ENCODE data around the gene CYP2D6.
A peak's percentile ranks its signal among the peaks of the same experiment; 100 is the strongest.
"Not testable (repeated sequence)": the region's sequence is repeated elsewhere in the genome, so short reads cannot be mapped to it uniquely, and the experiment has no call there.

CYP2D6 gene

DNA sequence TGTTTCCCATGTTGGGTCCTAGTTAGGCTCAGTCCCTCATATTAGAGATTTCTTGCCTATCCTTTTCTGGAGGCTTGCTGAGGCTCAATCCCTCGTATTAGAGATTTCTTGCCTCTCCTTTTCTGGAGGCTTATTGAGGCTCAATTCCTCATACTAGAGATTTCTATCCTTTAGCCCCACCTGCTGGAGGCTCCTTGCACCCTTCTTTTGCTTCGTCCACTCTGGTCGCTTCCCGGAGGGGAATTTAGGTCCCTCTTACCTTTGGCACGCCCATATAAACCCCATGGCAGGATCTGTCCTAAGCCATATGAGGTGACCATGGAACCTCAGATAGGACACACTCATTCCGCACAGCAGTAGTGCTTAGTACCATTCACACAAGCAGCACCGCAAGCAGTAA is 15.9 kb downstream of the CYP2D6 start:
- no peak overlapping the region for H3K27ac ChIP-seq
- H3K9me3 ChIP-seq, result peaks cover 0 to 9% (median 2%) of the 10 kb centered on the region in 3 donors
- DNase-seq, result no peak
- no peaks in the 10 kb centered on the region for H3K27me3 ChIP-seq
- TF ChIP-seq, protein P1, sequence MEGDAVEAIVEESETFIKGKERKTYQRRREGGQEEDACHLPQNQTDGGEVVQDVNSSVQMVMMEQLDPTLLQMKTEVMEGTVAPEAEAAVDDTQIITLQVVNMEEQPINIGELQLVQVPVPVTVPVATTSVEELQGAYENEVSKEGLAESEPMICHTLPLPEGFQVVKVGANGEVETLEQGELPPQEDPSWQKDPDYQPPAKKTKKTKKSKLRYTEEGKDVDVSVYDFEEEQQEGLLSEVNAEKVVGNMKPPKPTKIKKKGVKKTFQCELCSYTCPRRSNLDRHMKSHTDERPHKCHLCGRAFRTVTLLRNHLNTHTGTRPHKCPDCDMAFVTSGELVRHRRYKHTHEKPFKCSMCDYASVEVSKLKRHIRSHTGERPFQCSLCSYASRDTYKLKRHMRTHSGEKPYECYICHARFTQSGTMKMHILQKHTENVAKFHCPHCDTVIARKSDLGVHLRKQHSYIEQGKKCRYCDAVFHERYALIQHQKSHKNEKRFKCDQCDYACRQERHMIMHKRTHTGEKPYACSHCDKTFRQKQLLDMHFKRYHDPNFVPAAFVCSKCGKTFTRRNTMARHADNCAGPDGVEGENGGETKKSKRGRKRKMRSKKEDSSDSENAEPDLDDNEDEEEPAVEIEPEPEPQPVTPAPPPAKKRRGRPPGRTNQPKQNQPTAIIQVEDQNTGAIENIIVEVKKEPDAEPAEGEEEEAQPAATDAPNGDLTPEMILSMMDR (IDR thresholded peaks at IDR 0.05), result peak in 1 of 2 experiments; percentile 7
- H3K36me3 ChIP-seq, result peaks cover 0 to 9% (median 0%) of the 10 kb centered on the region in 3 donors
- H3K4me3 ChIP-seq, result no peak overlapping the region
- intact Hi-C loops (cut with DNase I; ENCODE audit: low total_unique reads), result no loop called here
- H3K4me1 ChIP-seq, result no peaks in the 10 kb centered on the region

DNA sequence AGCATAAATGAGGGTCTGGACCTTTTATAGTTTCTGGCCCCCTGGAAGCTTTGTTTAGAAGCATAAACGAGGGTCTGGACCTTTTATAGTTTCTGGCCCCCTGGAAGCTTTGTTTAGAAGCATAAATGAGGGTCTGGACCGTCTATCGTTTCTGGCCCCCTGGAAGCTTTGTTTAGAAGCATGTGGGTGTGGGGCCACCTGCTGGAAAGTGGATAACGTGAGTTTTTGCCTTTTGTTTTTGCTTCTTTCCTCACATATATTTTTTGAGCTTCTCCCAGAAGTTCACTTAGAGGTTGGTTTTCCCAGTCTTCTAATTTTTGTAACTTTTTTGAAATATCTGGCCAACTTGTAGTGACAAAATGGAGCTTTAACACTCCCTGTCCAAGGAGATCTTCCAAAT is 17.8 kb downstream of the CYP2D6 start:
- H3K4me3 ChIP-seq; DNase-seq; H3K27me3 ChIP-seq; H3K36me3 ChIP-seq; H3K27ac ChIP-seq; H3K4me1 ChIP-seq; intact Hi-C loops (cut with DNase I; ENCODE audit: low total_unique reads); H3K9me3 ChIP-seq: not testable (repeated sequence)

DNA sequence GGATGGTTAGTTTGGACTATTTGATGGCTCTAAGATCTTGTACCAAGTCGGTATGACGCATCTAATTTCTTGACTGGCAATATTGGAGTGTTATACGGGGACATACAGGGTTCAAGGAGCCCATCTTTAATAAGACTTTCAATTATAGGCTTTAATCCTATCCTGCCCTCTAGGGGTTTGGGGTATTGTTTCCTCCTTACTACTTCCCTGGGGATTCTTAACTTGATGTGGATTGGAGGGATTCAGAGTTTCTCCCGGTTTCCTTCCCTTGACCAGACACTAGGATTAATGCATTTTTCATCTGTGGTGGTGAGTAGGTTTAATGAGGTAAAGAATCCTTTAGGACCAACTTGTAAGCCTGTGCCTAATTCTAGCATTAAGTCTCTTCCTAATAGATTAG is 18.8 kb downstream of the CYP2D6 start:
- no peaks in the 10 kb centered on the region for H3K27me3 ChIP-seq
- intact Hi-C loops (cut with DNase I; ENCODE audit: low total_unique reads), result no loop called here
- no peaks in the 10 kb centered on the region for H3K4me1 ChIP-seq
- peaks cover 0 to 9% (median 2%) of the 10 kb centered on the region in 3 donors for H3K9me3 ChIP-seq
- no peak overlapping the region for H3K27ac ChIP-seq
- no peak overlapping the region for H3K4me3 ChIP-seq
- TF ChIP-seq, protein P1 (IDR thresholded peaks at IDR 0.05), result no peak
- DNase-seq, result no peak
- H3K36me3 ChIP-seq, result peaks cover 0 to 9% (median 0%) of the 10 kb centered on the region in 3 donors

DNA sequence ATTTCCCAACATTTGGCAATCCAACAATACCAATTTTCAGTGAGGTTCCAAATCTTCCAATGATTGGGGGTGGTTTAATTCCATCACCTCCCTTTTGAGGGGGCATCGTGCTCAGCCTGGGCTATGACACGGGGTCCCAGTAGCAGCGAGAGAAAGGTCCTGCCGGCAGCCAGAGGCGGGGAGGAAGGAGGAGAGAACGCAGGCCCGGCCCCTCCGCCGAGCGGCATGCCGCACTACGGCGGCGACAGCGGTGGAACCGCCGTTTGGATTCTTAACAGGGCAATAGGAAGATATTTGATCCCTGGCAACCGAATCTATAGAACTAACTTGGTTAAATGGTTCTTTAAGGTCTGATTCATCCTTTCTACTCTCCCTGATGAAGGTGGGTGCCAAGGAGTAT is 21.8 kb downstream of the CYP2D6 start:
- Histone ChIP-seq H3K9me3 (peaks cover 0 to 8% (median 7%) of the 10 kb centered on the region in 3 donors), H3K27ac (no peak overlapping the region), H3K4me1 (no peaks in the 10 kb centered on the region), H3K27me3 (no peaks in the 10 kb centered on the region), H3K36me3 (peaks cover 0 to 7% (median 0%) of the 10 kb centered on the region in 3 donors), H3K4me3 (no peak overlapping the region)
- intact Hi-C loops (cut with DNase I; ENCODE audit: low total_unique reads), result no loop called here
- TF ChIP-seq, protein P1 (IDR thresholded peaks at IDR 0.05), result no peak
- DNase-seq, result no peak

DNA sequence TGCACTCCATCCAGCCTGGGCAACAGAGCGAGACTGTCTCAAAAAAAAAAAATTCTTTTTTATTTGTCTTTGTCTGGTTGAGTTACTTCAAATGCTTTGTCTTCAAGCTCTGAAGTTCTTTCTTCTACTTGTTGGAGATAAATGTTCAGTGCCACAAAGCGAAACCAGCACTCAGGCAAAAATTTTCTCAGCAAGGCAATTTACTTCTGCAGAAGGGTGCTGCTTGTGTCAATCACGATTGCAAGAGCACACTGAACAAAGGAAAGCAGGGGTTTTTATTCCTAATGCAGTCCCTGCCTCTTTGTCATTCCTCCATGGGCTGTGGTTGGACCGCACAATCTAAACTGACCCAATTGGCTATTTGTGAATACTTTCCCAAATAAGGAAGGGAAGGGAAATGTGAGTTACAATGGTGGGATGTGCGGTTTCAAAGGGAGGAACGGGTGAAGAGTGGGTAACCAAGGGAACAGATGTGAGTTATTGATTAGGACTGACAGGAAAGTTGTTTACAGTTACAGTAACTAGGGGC is 26.2 kb downstream of the CYP2D6 start:
- intact Hi-C loops (cut with DNase I; ENCODE audit: low total_unique reads); H3K4me3 ChIP-seq; H3K27me3 ChIP-seq; H3K4me1 ChIP-seq; DNase-seq; H3K27ac ChIP-seq: not testable (repeated sequence)
- H3K36me3 ChIP-seq, result peaks cover 7 to 15% (median 11%) of the 10 kb centered on the region in 3 donors
- peaks cover 2 to 43% (median 21%) of the 10 kb centered on the region in 3 donors for H3K9me3 ChIP-seq

DNA sequence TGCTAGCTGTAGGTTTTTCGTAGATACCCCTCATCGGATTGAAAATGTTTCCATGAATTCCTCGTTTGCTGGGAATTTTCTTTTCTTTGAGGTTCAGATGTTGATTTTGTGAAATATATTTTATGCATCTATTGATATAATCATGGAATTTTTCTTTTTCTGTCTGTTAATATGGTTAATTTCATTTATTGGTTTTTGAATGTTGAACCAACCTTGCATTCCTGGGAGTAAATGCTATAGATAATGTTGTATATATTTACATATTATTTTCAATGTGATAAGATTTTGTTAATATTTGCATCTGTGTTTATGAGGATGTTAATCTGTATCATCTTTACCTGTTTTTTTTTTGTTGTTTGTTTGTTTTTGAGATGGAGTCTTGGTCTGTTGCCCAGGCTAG is 29.4 kb downstream of the CYP2D6 start:
- H3K27me3 ChIP-seq, result no peaks in the 10 kb centered on the region
- intact Hi-C loops (cut with DNase I; ENCODE audit: low total_unique reads), result no loop called here
- DNase-seq, result no peak
- H3K9me3 ChIP-seq, result peaks cover 2 to 43% (median 21%) of the 10 kb centered on the region in 3 donors
- no peak overlapping the region for H3K27ac ChIP-seq
- no peak overlapping the region for H3K4me3 ChIP-seq
- H3K4me1 ChIP-seq, result no peaks in the 10 kb centered on the region
- H3K36me3 ChIP-seq, result peaks cover 12 to 18% (median 16%) of the 10 kb centered on the region in 3 donors
- TF ChIP-seq, protein P1 (IDR thresholded peaks at IDR 0.05), result no peak

DNA sequence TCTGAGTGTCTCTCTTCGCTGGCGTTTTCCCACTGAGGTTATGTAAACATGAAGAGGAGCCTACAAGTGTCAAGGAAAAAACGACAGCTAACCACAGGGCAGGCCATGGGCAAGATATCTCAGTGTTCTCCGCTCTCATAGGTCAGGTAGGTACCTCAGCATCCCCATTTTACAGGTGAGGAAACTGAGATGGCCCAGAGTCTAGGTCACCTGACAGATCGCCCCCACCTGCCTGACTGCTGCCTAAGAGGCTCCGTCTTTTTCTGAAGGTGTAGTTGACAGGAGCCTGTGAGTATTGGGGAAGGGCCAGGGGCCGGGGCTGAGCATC is 39.2 kb downstream of the CYP2D6 start:
- TF ChIP-seq, protein P1 (IDR thresholded peaks at IDR 0.05), result no peak
- Histone ChIP-seq H3K9me3 (no peaks in the 10 kb centered on the region), H3K27me3 (no peaks in the 10 kb centered on the region), H3K4me3 (peak overlapping the region; percentile 60 to 73), H3K4me1 (peaks cover 0 to 33% (median 9%) of the 10 kb centered on the region in 4 donors), H3K36me3 (peaks cover 6 to 12% (median 8%) of the 10 kb centered on the region in 3 donors), H3K27ac (peak overlapping the region; percentile 80 to 91)
- intact Hi-C loops (cut with DNase I; ENCODE audit: low total_unique reads), result loop anchor here (5.0 to 10.0 kb wide), 2 partner anchors 73 to 906 kb away; no protein-coding TSS in a partner anchor
- no peak for DNase-seq

All from tibial artery (tissue), 4 donors.